Muscle layer of colon (tissue), 2 donors: ENCODE data around the gene WFDC2.

ENCODE experiments used
- H3K27ac ChIP-seq: one replicate; pipeline ENCODE4 v1.7.0; 2013; ENCODE audit warnings: low read depth, mild to moderate bottlenecking, low read length, moderate library complexity
- H3K27me3 ChIP-seq, 2 donors: one replicate each; pipeline ENCODE4 v1.7.0; 2013; ENCODE audit warnings: low read length in 2 of 2, mild to moderate bottlenecking in 2 of 2; ENCODE audit not compliant: insufficient read depth in 2 of 2, control insufficient read depth in 1 of 2
- H3K36me3 ChIP-seq: one replicate; pipeline ENCODE4 v1.7.0; 2013; ENCODE audit warnings: mild to moderate bottlenecking, low read length; ENCODE audit not compliant: insufficient read depth
- H3K4me1 ChIP-seq: one replicate; pipeline ENCODE4 v1.7.0; 2013; ENCODE audit warnings: mild to moderate bottlenecking, low read length; ENCODE audit not compliant: insufficient read depth
- H3K4me3 ChIP-seq, 2 donors: one replicate each; pipeline ENCODE4 v1.7.0; 2013; ENCODE audit warnings: low read length in 2 of 2, low read depth in 1 of 2, mild to moderate bottlenecking in 1 of 2, moderate library complexity in 1 of 2
- H3K9ac ChIP-seq: one replicate; pipeline ENCODE4 v1.7.0; 2013; ENCODE audit warnings: low read length
- H3K9me3 ChIP-seq: one replicate; pipeline ENCODE4 v1.7.0; 2013; ENCODE audit warnings: mild to moderate bottlenecking, low read length
- donor health status: abdominal sarcoma.
- donor health status: Adenocarcinoma of cecum.

The WFDC2 gene

GRCh38 chr20:45436732-45437485 is 32.6 kb upstream of the WFDC2 start:
- Histone ChIP-seq H3K36me3 (no peaks in the 10 kb centered on the region), H3K27me3 (no peaks in the 10 kb centered on the region), H3K9ac (peak overlapping the region; percentile 67), H3K4me1 (no peaks in the 10 kb centered on the region), H3K9me3 (no peaks in the 10 kb centered on the region), H3K4me3 (peak overlapping the region; percentile 48 to 64), H3K27ac (peak overlapping the region; percentile 67)

- Histone ChIP-seq H3K4me3 (no peak overlapping the region), H3K9ac (no peak overlapping the region), H3K27ac (no peak overlapping the region), H3K4me1 (no peaks in the 10 kb centered on the region), H3K27me3 (no peaks in the 10 kb centered on the region), H3K36me3 (no peaks in the 10 kb centered on the region), H3K9me3 (no peaks in the 10 kb centered on the region)
Observed at GRCh38 chr20:45440424-45440823, 29.1 kb upstream of the WFDC2 start.

- Histone ChIP-seq H3K27me3 (no peaks in the 10 kb centered on the region), H3K27ac (no peak overlapping the region)
Observed at GRCh38 chr20:45440891-45441685, 28.5 kb upstream of the WFDC2 start.

GRCh38 chr20:45441746-45442145 is 27.8 kb upstream of the WFDC2 start:
- Histone ChIP-seq H3K27me3 (no peaks in the 10 kb centered on the region), H3K9ac (no peak overlapping the region), H3K36me3 (no peaks in the 10 kb centered on the region), H3K9me3 (no peaks in the 10 kb centered on the region), H3K27ac (no peak overlapping the region), H3K4me1 (no peaks in the 10 kb centered on the region), H3K4me3 (no peak overlapping the region)

More at GRCh38 chr20:45440891-45441685, 28.5 kb upstream of the WFDC2 start:
- Histone ChIP-seq H3K4me1 (no peaks in the 10 kb centered on the region), H3K36me3 (no peaks in the 10 kb centered on the region), H3K9ac (no peak overlapping the region), H3K9me3 (no peaks in the 10 kb centered on the region), H3K4me3 (no peak overlapping the region)

- peaks cover 18% of the 10 kb centered on the region for H3K4me1 ChIP-seq
- no peaks in the 10 kb centered on the region for H3K27me3 ChIP-seq
- H3K27ac ChIP-seq, result no peak overlapping the region
- H3K9me3 ChIP-seq, result no peaks in the 10 kb centered on the region
- H3K9ac ChIP-seq, result no peak overlapping the region
- H3K36me3 ChIP-seq, result no peaks in the 10 kb centered on the region
- H3K4me3 ChIP-seq, result no peak overlapping the region
Observed at GRCh38 chr20:45444050-45444449, 25.5 kb upstream of the WFDC2 start.

GRCh38 chr20:45445805-45446562 is 23.6 kb upstream of the WFDC2 start:
- Histone ChIP-seq H3K27me3 (no peaks in the 10 kb centered on the region), H3K9ac (no peak overlapping the region), H3K4me3 (no peak overlapping the region), H3K9me3 (no peaks in the 10 kb centered on the region), H3K36me3 (no peaks in the 10 kb centered on the region), H3K27ac (no peak overlapping the region), H3K4me1 (peaks cover 30% of the 10 kb centered on the region)

GRCh38 chr20:45448270-45448669 is 21.3 kb upstream of the WFDC2 start:
- H3K27me3 ChIP-seq, result no peaks in the 10 kb centered on the region
- no peak overlapping the region for H3K9ac ChIP-seq
- peaks cover 30% of the 10 kb centered on the region for H3K4me1 ChIP-seq
- H3K27ac ChIP-seq, result peak overlapping the region; percentile 59
- H3K36me3 ChIP-seq, result no peaks in the 10 kb centered on the region
- no peaks in the 10 kb centered on the region for H3K9me3 ChIP-seq
- H3K4me3 ChIP-seq, result no peak overlapping the region

GRCh38 chr20:45449528-45449927 is 20.0 kb upstream of the WFDC2 start:
- Histone ChIP-seq H3K27ac (peak overlapping the region; percentile 74), H3K9ac (peak overlapping the region; percentile 11), H3K36me3 (no peaks in the 10 kb centered on the region), H3K9me3 (no peaks in the 10 kb centered on the region), H3K27me3 (no peaks in the 10 kb centered on the region), H3K4me3 (no peak overlapping the region), H3K4me1 (peaks cover 30% of the 10 kb centered on the region)

GRCh38 chr20:45450097-45450818 is 19.3 kb upstream of the WFDC2 start:
- peak overlapping the region; percentile 11 for H3K9ac ChIP-seq
- peak overlapping the region; percentile 74 for H3K27ac ChIP-seq
- no peak overlapping the region for H3K4me3 ChIP-seq
- H3K27me3 ChIP-seq, result no peaks in the 10 kb centered on the region
- H3K36me3 ChIP-seq, result no peaks in the 10 kb centered on the region
- peaks cover 30% of the 10 kb centered on the region for H3K4me1 ChIP-seq
- no peaks in the 10 kb centered on the region for H3K9me3 ChIP-seq

- no peak overlapping the region for H3K27ac ChIP-seq
- peaks cover 30% of the 10 kb centered on the region for H3K4me1 ChIP-seq
- H3K9ac ChIP-seq, result no peak overlapping the region
- no peaks in the 10 kb centered on the region for H3K27me3 ChIP-seq
- H3K36me3 ChIP-seq, result no peaks in the 10 kb centered on the region
- H3K9me3 ChIP-seq, result no peaks in the 10 kb centered on the region
- H3K4me3 ChIP-seq, result no peak overlapping the region
Observed at GRCh38 chr20:45452238-45452637, 17.3 kb upstream of the WFDC2 start.
